AG09309 (cell line): ENCODE results near the gene MCOLN3.

Experiments used
- DNase-seq: peaks from one replicate; pipeline ENCODE4 v3.0.0-alpha.2; 2010; ENCODE audit warnings: low read depth
- H3K4me3 ChIP-seq: 2 replicates; pipeline ENCODE4 v1.5.1; 2011; ENCODE audit warnings: mild to moderate bottlenecking, low read depth, low read length, moderate library complexity; ENCODE audit not compliant: control insufficient read depth
- CTCF ChIP-seq: IDR thresholded peaks from 2 replicates; pipeline ENCODE4 v1.5.1; 2011; ENCODE audit warnings: mild to moderate bottlenecking, low read depth, low read length, inconsistent platforms; ENCODE audit not compliant: insufficient read depth, control insufficient read depth; ENCODE audit errors: missing control alignments

The MCOLN3 gene

GRCh38 chr1:85048296-85049064, at the start of gene MCOLN3:
TSS of gene MCOLN3 (minus strand) at chr1:85048500. CDS start at chr1:85045360, 3,140 bp downstream.
- no peak for TF ChIP-seq CTCF
- no peak for DNase-seq
- peak within 1 kb of the TSS; percentile 43 for H3K4me3 ChIP-seq

GRCh38 chr1:85093644-85094043, 45.3 kb upstream of the MCOLN3 start:
- DNase-seq: no peak
- TF ChIP-seq CTCF: no peak
- no peak overlapping the region for H3K4me3 ChIP-seq

GRCh38 chr1:85091671-85092280, 43.5 kb upstream of the MCOLN3 start:
- DNase-seq: no peak
- no peak for TF ChIP-seq CTCF
- no peak overlapping the region for H3K4me3 ChIP-seq

GRCh38 chr1:85090225-85090624, 41.9 kb upstream of the MCOLN3 start:
- no peak for TF ChIP-seq CTCF
- H3K4me3 ChIP-seq: no peak overlapping the region
- no peak for DNase-seq

- no peak for DNase-seq
- TF ChIP-seq CTCF: no peak
- no peak overlapping the region for H3K4me3 ChIP-seq
Measured at GRCh38 chr1:85089203-85089602, 40.9 kb upstream of the MCOLN3 start.

GRCh38 chr1:85088408-85088784, 40.1 kb upstream of the MCOLN3 start:
- no peak for DNase-seq
- no peak overlapping the region for H3K4me3 ChIP-seq
- no peak for TF ChIP-seq CTCF
